Measurements from ENCODE around the gene ADAT1. TPM values are rescaled to one million over a fixed set of nuclear protein-coding genes. Genes with fewer than 3 reads are reported as not detected.

Gene ADAT1
- total and polyA plus RNA-seq, 2 of the 13 experiments (the other 11 are each of a cell fraction or from before 2014, with no cell fraction given) = 18.4 to 40.8 TPM

GRCh38 chr16:75622761-75623605 lies at the start of gene ADAT1 (continued):
- peak; percentile 77 for TF ChIP-seq SIN3B (IDR thresholded peaks at IDR 0.05; ENCODE audit: low read length)
- TF ChIP-seq ZNF577 (CRISPR knock-in tag; IDR thresholded peaks at IDR 0.05; ENCODE audit: borderline replicate concordance, low read depth) = no peak
- TF ChIP-seq DMTF1 (CRISPR knock-in tag; IDR thresholded peaks at IDR 0.05) = no peak
- 0 out of 2 replicates have a peak, but pooled peaks have one; percentile 36 for TF ChIP-seq STAT6 (CRISPR knock-in tag; IDR thresholded peaks at IDR 0.05; ENCODE audit: borderline replicate concordance)
- TF ChIP-seq IRF9 (CRISPR knock-in tag; IDR thresholded peaks at IDR 0.05; ENCODE audit: borderline replicate concordance) = peak; percentile 75; the same call in 1 of the 2 replicates
- peak; percentile 41; the same call in 1 of the 2 replicates for TF ChIP-seq MLX (CRISPR knock-in tag; IDR thresholded peaks at IDR 0.05)
- TF ChIP-seq ZNF556 (CRISPR knock-in tag; IDR thresholded peaks at IDR 0.05; ENCODE audit: borderline replicate concordance) = peak; percentile 79; the same call in 1 of the 2 replicates
- peak; percentile 95 for TF ChIP-seq NRL (CRISPR knock-in tag; IDR thresholded peaks at IDR 0.05; ENCODE audit: borderline replicate concordance)
- TF ChIP-seq MED1 (CRISPR knock-in tag; IDR thresholded peaks at IDR 0.05) = peak; percentile 66; the same call in 1 of the 2 replicates
- TF ChIP-seq ZFP1 (CRISPR knock-in tag; IDR thresholded peaks at IDR 0.05) = no peak
- no peak for TF ChIP-seq ATF5 (CRISPR knock-in tag; IDR thresholded peaks at IDR 0.05; ENCODE audit: low read depth)
- TF ChIP-seq ISX (CRISPR knock-in tag; conservative IDR thresholded peaks at IDR 0.05) = no peak
- peak; percentile 66; the same call in 1 of the 2 replicates for TF ChIP-seq ZBTB7B (CRISPR knock-in tag; IDR thresholded peaks at IDR 0.05)
- TF ChIP-seq MEIS2 (CRISPR knock-in tag; IDR thresholded peaks at IDR 0.05) = peak; percentile 61; the same call in 1 of the 2 replicates
- TF ChIP-seq ZNF430 (CRISPR knock-in tag; IDR thresholded peaks at IDR 0.05) = peak; percentile 95
- no peak for TF ChIP-seq ZNF234 (CRISPR knock-in tag; conservative IDR thresholded peaks at IDR 0.05)
- TF ChIP-seq MBNL3 (CRISPR knock-in tag; conservative IDR thresholded peaks at IDR 0.05) = no peak
- no peak for TF ChIP-seq HOXA9 (CRISPR knock-in tag; IDR thresholded peaks at IDR 0.05; ENCODE audit: borderline replicate concordance)
- TF ChIP-seq REXO4 (CRISPR knock-in tag; IDR thresholded peaks at IDR 0.05; ENCODE audit: borderline replicate concordance) = no peak
- peak; percentile 86; the same call in 1 of the 2 replicates for TF ChIP-seq ZNF552 (CRISPR knock-in tag; IDR thresholded peaks at IDR 0.05; ENCODE audit: borderline replicate concordance)
- TF ChIP-seq DMAP1 (CRISPR knock-in tag; IDR thresholded peaks at IDR 0.05) = peak; percentile 80
- no peak for TF ChIP-seq TEAD2 (CRISPR knock-in tag; IDR thresholded peaks at IDR 0.05)
- TF ChIP-seq ZNF530 (CRISPR knock-in tag; IDR thresholded peaks at IDR 0.05; ENCODE audit: low read depth) = no peak
